Measurements from ENCODE around the gene SUN1.
"Not testable (repeated sequence)": the region's sequence is repeated elsewhere in the genome, so short reads cannot be mapped to it uniquely, and the experiment has no call there.

The SUN1 gene

GRCh38 chr7:833601-834258 is 1.5 kb downstream of the SUN1 start:
- H3K4me3 ChIP-seq (ENCODE audit: low read depth, low read length): no peak overlapping the region

DNA sequence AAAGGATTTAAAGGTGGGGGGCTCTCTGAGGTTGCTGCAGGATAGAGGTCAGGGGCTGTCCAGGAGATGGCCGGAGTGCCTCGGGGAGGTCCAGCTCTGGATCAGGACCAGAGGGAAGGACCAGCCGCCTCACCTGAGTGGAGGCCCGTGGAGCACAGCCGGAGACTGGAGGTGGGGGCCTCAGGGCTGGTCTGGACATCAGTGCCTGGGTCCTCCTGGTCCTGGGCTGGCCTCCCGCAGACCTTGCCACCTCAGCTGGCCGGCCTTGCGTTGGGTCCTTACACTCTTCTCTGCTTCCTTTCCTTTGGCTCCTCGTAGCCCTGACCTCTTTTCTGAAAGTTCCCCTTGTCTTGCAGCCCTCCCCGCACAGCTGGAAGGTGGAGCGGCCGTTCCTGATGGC is 2.0 kb downstream of the SUN1 start:
- H3K4me3 ChIP-seq (ENCODE audit: low read depth, low read length): no peak overlapping the region

DNA sequence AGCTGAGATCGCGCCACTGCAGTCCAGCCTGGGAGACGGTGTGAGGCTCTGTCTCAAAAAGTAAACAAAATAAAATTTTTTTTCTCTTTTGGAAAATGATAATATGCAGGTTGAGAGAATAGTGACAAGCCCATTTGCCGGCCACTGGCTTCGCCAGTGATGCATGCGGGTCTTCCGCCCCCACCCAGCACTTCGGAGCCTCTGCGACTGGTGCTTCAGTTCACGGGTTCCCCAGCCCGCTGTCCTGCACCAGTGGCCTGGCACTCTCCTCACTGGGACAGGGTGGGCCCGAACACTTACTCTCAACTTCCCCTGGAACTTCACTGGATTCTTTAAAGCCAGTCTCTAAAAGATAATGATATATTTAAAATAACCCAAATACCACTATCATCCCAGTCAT is 2.7 kb downstream of the SUN1 start:
- H3K4me3 ChIP-seq (ENCODE audit: low read depth, low read length): no peak overlapping the region

GRCh38 chr7:835485-836401 is 3.5 kb downstream of the SUN1 start:
- H3K4me3 ChIP-seq (ENCODE audit: low read depth, low read length): no peak overlapping the region

DNA sequence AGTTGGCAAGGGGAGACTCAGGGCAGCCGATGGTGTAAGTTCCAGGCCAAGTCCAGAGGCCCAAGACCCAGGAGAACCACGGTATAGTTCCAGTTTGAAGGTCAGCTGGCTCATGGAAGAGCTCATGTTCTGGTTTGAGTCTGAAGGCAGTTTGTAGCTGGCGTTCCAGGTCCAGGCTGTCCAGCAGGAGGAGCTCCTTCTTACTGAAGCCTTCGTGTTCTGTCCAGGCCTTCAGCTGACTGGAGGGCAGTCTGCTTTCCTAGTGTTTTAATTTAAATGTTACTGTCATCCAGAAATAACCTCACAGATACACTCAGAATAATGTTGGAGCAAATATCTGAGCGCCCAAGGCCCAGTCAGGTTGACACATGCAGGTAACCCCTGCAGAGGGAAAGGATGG is 4.2 kb downstream of the SUN1 start:
- no peak overlapping the region for H3K4me3 ChIP-seq (ENCODE audit: low read depth, low read length)

- H3K4me3 ChIP-seq (ENCODE audit: low read depth, low read length): no peak overlapping the region
Observed at GRCh38 chr7:837001-837400, 4.7 kb downstream of the SUN1 start.

- no peak overlapping the region for H3K4me3 ChIP-seq (ENCODE audit: low read depth, low read length)
Observed at GRCh38 chr7:840001-840600, 7.8 kb downstream of the SUN1 start.

DNA sequence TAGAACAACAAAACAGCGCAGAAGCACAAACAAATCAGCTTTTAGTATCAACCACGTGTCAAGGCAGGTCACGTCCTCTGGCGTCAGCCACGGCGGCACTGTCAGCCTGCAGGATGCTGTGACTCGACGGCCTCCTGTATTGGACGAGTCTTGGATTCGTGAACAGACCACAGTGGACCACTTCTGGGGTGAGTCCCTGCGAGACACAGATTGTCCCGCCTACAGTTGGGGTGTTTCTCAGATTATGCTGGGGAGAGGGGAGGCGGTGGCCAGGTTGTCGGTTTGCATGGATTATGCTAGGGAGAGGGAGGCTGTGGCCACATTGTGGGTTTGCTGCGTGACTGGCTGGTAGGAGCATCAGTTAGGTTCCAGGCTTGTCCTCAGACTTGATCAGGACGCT is 9.7 kb downstream of the SUN1 start:
- H3K4me3 ChIP-seq (ENCODE audit: low read depth, low read length): no peak overlapping the region

DNA sequence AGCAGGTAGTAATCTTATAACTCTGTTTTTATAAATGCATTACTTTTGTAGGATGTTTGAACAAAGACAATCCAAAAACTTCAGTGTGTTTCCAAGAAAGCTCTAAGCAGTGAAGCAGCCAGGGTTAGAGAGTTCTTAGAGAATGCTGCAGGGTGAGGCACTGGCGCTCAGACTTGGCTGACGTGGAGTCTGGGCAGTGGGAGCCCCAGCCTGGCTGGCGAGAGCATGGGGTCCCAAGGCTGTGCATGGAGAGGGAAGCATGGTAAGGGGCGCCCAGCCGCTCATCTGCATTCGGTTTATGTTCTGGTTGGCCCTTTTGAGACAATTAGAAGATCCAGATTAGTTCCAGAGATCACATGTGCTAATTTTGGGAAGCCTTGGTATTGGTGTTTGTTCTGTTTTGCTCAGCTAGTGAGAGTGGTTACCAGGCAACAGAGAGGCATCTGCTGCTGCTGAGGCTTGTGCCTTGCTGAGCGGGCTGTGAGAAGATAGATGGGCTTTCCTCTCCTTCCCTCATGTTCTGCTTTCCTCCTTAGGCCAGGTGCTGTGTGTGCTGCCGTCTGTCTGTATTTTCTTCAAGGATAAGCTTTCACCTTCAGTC is 10.3 kb downstream of the SUN1 start:
- H3K4me3 ChIP-seq (ENCODE audit: low read depth, low read length): no peak overlapping the region

- no peak overlapping the region for H3K4me3 ChIP-seq (ENCODE audit: low read depth, low read length)
Observed at GRCh38 chr7:843230-843629, 11.0 kb downstream of the SUN1 start.

DNA sequence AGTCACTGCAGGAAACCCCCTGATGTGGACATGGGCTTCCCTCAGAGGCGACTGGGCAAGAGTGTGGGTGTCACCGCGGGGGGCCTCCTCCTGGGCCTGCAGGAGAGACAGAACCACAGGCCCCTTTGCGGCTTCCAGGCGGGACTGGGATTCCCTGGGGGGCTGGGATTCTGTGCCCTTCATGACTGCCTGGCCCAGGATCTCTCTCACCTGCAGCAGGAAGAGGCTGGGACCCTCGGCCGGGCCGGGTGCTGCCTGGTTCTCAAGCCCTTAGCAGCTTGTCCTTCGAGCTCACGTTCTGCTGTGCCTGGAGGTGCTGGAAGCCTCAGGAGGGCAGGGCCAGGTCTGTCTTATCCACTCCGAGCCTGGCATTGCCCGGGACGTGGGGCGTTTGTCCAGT is 11.8 kb downstream of the SUN1 start:
- H3K4me3 ChIP-seq (ENCODE audit: low read depth, low read length): no peak overlapping the region

DNA sequence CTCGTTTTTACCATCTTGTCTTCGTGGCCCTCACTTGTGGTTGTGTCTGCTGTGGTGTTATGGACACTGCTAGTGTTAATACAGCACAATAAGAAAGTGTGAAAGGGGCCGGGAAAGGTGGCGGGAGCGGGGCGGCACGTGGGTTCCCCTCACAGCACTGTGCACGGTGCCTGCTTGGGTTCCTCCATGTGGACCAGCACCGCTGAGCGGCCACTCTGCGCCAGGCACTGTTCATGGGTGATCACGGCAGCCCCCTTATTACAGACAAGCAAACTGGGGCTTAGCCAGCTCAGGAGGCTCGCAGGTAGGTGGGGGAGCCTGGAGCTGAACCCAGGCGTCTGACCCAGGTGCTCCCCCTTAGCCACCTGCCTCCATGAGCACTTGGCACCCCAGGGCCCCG is 12.2 kb downstream of the SUN1 start:
- no peak overlapping the region for H3K4me3 ChIP-seq (ENCODE audit: low read depth, low read length)

DNA sequence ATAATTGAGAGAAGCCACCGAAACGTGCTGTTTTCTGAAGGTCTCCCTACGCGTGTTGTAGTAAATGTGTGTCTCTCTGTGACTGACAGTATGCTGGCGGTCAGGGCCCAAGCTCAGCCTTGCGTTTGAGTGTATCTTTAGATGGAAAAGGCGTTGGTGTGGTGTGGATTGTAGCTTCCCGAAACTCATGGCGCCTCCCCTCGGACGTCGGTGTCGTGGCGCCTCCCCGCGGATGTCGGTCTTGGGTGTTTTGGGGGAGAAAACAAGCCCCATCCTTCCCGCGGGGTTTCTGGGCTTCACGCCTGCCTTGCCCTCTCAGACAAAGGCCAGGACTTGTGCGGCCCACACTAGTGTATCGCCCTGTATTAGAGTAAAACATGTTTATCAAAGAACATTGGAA is 12.8 kb downstream of the SUN1 start:
- H3K4me3 ChIP-seq (ENCODE audit: low read depth, low read length): no peak overlapping the region

GRCh38 chr7:845731-846130 is 13.5 kb downstream of the SUN1 start:
- no peak overlapping the region for H3K4me3 ChIP-seq (ENCODE audit: low read depth, low read length)

- H3K4me3 ChIP-seq (ENCODE audit: low read depth, low read length): not testable (repeated sequence)
Observed at GRCh38 chr7:846958-847650, 14.8 kb downstream of the SUN1 start.

DNA sequence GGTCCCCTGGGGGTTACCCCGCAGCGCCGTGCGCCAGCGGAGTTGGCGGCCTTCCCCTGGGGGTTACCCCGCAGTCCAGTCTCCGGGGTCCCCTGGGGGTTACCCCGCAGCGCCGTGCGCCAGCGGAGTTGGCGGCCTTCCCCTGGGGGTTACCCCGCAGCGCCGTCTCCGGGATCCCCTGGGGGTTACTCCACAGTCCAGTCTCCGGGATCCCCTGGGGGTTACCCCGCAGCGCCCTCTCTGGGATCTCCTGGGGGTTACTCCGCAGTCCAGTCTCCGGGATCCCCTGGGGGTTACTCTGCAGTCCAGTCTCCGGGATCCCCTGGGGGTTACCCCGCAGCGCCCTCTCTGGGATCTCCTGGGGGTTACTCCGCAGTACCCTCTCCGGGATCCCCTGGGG is 15.5 kb downstream of the SUN1 start:
- H3K4me3 ChIP-seq (ENCODE audit: low read depth, low read length): not testable (repeated sequence)

- H3K4me3 ChIP-seq (ENCODE audit: low read depth, low read length): no peak overlapping the region
Observed at GRCh38 chr7:849145-849544, 16.9 kb downstream of the SUN1 start.

- H3K4me3 ChIP-seq (ENCODE audit: low read depth, low read length): no peak overlapping the region
Observed at GRCh38 chr7:849781-850180, 17.5 kb downstream of the SUN1 start.

- H3K4me3 ChIP-seq (ENCODE audit: low read depth, low read length): no peak overlapping the region
Observed at GRCh38 chr7:851204-851603, 18.9 kb downstream of the SUN1 start.

- no peak overlapping the region for H3K4me3 ChIP-seq (ENCODE audit: low read depth, low read length)
Observed at GRCh38 chr7:853366-854117, 21.3 kb downstream of the SUN1 start.

Measured in iPS-11a (cell line).